CD14-positive monocyte (primary cell): ENCODE measurements around the gene GPR156. TPM values are rescaled to one million over a fixed set of nuclear protein-coding genes. Genes with fewer than 3 reads are reported as not detected.

Experiments used
- DNase-seq, 3 donors: peaks; one replicate each; pipeline ENCODE4 v3.0.0-alpha.2; 2011 to 2022
- H2AFZ ChIP-seq: 2 replicates; pipeline ENCODE4 v1.6.0; 2012; ENCODE audit warnings: mild to moderate bottlenecking, low read depth, low read length, inconsistent platforms; ENCODE audit not compliant: insufficient read depth, poor library complexity, severe bottlenecking
- H3K27ac ChIP-seq, 2 donors: 1 replicate in 1 of 2; 2 replicates in 1 of 2; pipeline ENCODE4 v1.5.1; 2012 to 2013; ENCODE audit warnings: low read length in 2 of 2, control low read depth in 1 of 2, inconsistent platforms in 1 of 2, low read depth in 1 of 2, mild to moderate bottlenecking in 1 of 2
- H3K27me3 ChIP-seq, 2 donors: one replicate each; pipeline versions ENCODE4 v1.6.0 to v1.6.1; 2011 to 2013; ENCODE audit warnings: low read length in 2 of 2; ENCODE audit not compliant: control insufficient read depth in 2 of 2, insufficient read depth in 2 of 2
- H3K36me3 ChIP-seq, 2 donors: replicated peaks in 1 of 2; 1 replicate in 1 of 2; 2 replicates in 1 of 2; pipeline versions ENCODE4 v1.5.1 to v1.6.1; 2012 to 2013; ENCODE audit warnings: low read length in 2 of 2, control low read depth in 1 of 2, inconsistent platforms in 1 of 2, mild to moderate bottlenecking in 1 of 2; ENCODE audit not compliant: insufficient read depth in 2 of 2, control insufficient read depth in 1 of 2
- H3K4me1 ChIP-seq, 2 donors: 1 replicate in 1 of 2; 2 replicates in 1 of 2; pipeline versions ENCODE4 v1.5.1 to v1.6.1; 2012 to 2013; ENCODE audit warnings: low read length in 2 of 2, control low read depth in 1 of 2, inconsistent platforms in 1 of 2, mild to moderate bottlenecking in 1 of 2, moderate library complexity in 1 of 2; ENCODE audit not compliant: insufficient read depth in 2 of 2, control insufficient read depth in 1 of 2
- H3K4me2 ChIP-seq: replicated peaks from 2 replicates; pipeline ENCODE3; 2012; ENCODE audit warnings: low read length, moderate library complexity, mild to moderate bottlenecking; ENCODE audit not compliant: poor library complexity, severe bottlenecking; ENCODE audit errors: extremely low read depth
- H3K4me3 ChIP-seq, 3 experiments: fragments of 200-600 bp in 1 of 3; sonication (generic) in 1 of 3; replicated peaks in 1 of 3; 1 replicate in 2 of 3; 2 replicates in 1 of 3; pipeline ENCODE4 v1.5.1; 2011 to 2013; ENCODE audit warnings: low read length in 3 of 3, mild to moderate bottlenecking in 3 of 3, control low read depth in 2 of 3, low read depth in 2 of 3, inconsistent platforms in 1 of 3, moderate library complexity in 1 of 3
- H3K79me2 ChIP-seq: 2 replicates; pipeline ENCODE4 v1.6.0; 2012; ENCODE audit warnings: mild to moderate bottlenecking, control low read depth, inconsistent platforms, low read length, moderate library complexity; ENCODE audit not compliant: insufficient read depth
- H3K9ac ChIP-seq: 2 replicates; pipeline ENCODE4 v1.6.0; 2017; ENCODE audit warnings: low read length, mild to moderate bottlenecking; ENCODE audit not compliant: insufficient read depth, poor library complexity, severe bottlenecking
- H3K9me3 ChIP-seq, 2 donors: replicated peaks in 1 of 2; 1 replicate in 1 of 2; 2 replicates in 1 of 2; pipeline versions ENCODE4 v1.5.1 to v1.6.1; 2012 to 2013; ENCODE audit warnings: low read length in 2 of 2, control low read depth in 1 of 2; ENCODE audit not compliant: control insufficient read depth in 1 of 2, insufficient read depth in 1 of 2
- H4K20me1 ChIP-seq: 2 replicates; pipeline ENCODE4 v1.6.0; 2012; ENCODE audit warnings: mild to moderate bottlenecking, low read length, control low read depth, moderate library complexity; ENCODE audit not compliant: insufficient read depth
- H3K27ac Mint-ChIP-seq, 7 donors: one replicate each; pipeline ENCODE4 v1.8.0; 2020; ENCODE audit warnings: mild to moderate bottlenecking in 7 of 7, mixed read lengths in 7 of 7, moderate library complexity in 6 of 7, inconsistent platforms in 2 of 7
- H3K27me3 Mint-ChIP-seq, 3 donors: one replicate each; pipeline ENCODE4 v1.8.0; 2021 to 2022; ENCODE audit warnings: low read depth in 3 of 3, mild to moderate bottlenecking in 3 of 3, mixed read lengths in 3 of 3, moderate library complexity in 3 of 3, inconsistent platforms in 1 of 3
- H3K36me3 Mint-ChIP-seq, 2 donors: one replicate each; pipeline ENCODE4 v1.8.0; 2020; ENCODE audit warnings: mixed read lengths in 2 of 2, inconsistent platforms in 1 of 2, mild to moderate bottlenecking in 1 of 2
- H3K4me1 Mint-ChIP-seq: one replicate; pipeline ENCODE4 v1.8.0; 2020; ENCODE audit warnings: mild to moderate bottlenecking, mixed read lengths
- H3K4me3 Mint-ChIP-seq, 2 donors: one replicate each; pipeline ENCODE4 v1.8.0; 2020; ENCODE audit warnings: mild to moderate bottlenecking in 2 of 2, mixed read lengths in 2 of 2, moderate library complexity in 1 of 2
- H3K9me3 Mint-ChIP-seq, 7 donors: one replicate each; pipeline ENCODE4 v1.8.0; 2020 to 2022; ENCODE audit warnings: mixed read lengths in 7 of 7, mild to moderate bottlenecking in 6 of 7, moderate library complexity in 6 of 7, inconsistent platforms in 2 of 7
- CTCF ChIP-seq: fragments of 200-600 bp; IDR thresholded peaks from one replicate; pipeline ENCODE4 v1.8.0; 2022; ENCODE audit warnings: antibody characterized with exemption, mild to moderate bottlenecking
- WGBS: methylation state at CpG from one replicate; pipeline ENCODE4 v1.1.5; 2013; ENCODE audit warnings: missing lambda C conversion rate; ENCODE audit not compliant: insufficient coverage; 5-methylcytosine and 5-hydroxymethylcytosine counted together
- intact Hi-C, 2 donors: fragments of 100-400 bp; cut with micrococcal nuclease; formaldehyde crosslinking; loops; one replicate each; pipeline versions ENCODE4 v1.15.0 to v1.15.1; 2023
- polyA plus RNA-seq, 3 donors: library from polyadenylated mRNA; depleted of rRNA in 1 of 3; unstranded in 2 of 3; stranded (reverse) in 1 of 3; fragments of 300-500 nt in 2 of 3; fragments of >200 nt in 1 of 3; fragmentation: Illumina TruSeq in 2 of 3; gene quantifications; 1 replicate in 2 of 3; 2 replicates in 1 of 3; pipeline ENCODE4 v1.2.3, GENCODE V29; 2012 to 2021

Gene GPR156
- polyA plus RNA-seq, 3 donors = not detected

- intact Hi-C loops = loop anchor here in 1 of 2 donors (5.0 to 10.0 kb wide), 2 partner anchors 172 to 549 kb away; no protein-coding TSS in a partner anchor
- Mint-ChIP-seq H3K27ac (no peak overlapping the region), H3K4me3 (no peak overlapping the region), H3K9me3 (no peaks in the 10 kb centered on the region), H3K4me1 (peaks cover 2% of the 10 kb centered on the region), H3K27me3 (peaks cover 0 to 4% (median 2%) of the 10 kb centered on the region in 3 donors), H3K36me3 (no peaks in the 10 kb centered on the region)
- Histone ChIP-seq H4K20me1 (no peaks in the 10 kb centered on the region), H3K9ac (no peak overlapping the region), H3K4me2 (no peak overlapping the region), H3K9me3 (no peaks in the 10 kb centered on the region), H3K79me2 (no peaks in the 10 kb centered on the region), H3K4me1 (no peaks in the 10 kb centered on the region), H3K4me3 (no peak overlapping the region), H3K27me3 (peaks cover 2% of the 10 kb centered on the region in 2 donors), H3K36me3 (no peaks in the 10 kb centered on the region), H3K27ac (no peak overlapping the region), H2AFZ (no peak overlapping the region)
- no peak for TF ChIP-seq CTCF
- no peak for DNase-seq
Observed at GRCh38 chr3:120245386-120245785, 39.6 kb downstream of the GPR156 start.

DNA sequence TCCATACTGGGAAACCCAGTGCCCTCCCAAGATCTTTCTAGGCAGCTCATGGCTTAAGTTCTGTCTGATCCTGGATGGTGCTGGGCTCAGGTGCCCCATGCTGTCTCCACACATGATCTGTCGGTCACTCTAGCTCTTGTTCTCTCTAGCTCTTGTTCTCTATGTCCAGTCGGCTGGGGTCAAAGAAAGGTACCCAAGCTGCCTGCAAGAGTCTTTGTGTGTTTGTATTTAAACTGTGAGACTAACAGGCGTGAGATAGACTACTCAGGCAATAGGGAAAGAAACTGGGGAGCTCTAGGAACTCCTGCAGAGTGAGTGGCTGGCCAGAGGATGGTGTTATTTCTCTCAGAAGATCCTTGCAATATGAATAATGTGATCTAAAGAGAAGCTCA is 40.2 kb downstream of the GPR156 start:
- no peak overlapping the region for H3K9ac ChIP-seq
- Mint-ChIP-seq H3K9me3 (no peaks in the 10 kb centered on the region), H3K36me3 (no peaks in the 10 kb centered on the region), H3K27ac (no peak overlapping the region), H3K27me3 (peaks cover 0 to 4% (median 2%) of the 10 kb centered on the region in 3 donors), H3K4me3 (no peak overlapping the region), H3K4me1 (peaks cover 2% of the 10 kb centered on the region)
- no peak overlapping the region for H3K27ac ChIP-seq
- intact Hi-C loops = loop anchor here in 1 of 2 donors (5.0 to 10.0 kb wide), 2 partner anchors 172 to 550 kb away; no protein-coding TSS in a partner anchor
- 100% methylated on average over 1 of the region's 3 CpGs for WGBS
- no peak for DNase-seq
- H3K4me1 ChIP-seq = no peaks in the 10 kb centered on the region
- H4K20me1 ChIP-seq = no peaks in the 10 kb centered on the region
- H3K4me2 ChIP-seq = no peak overlapping the region
- H3K9me3 ChIP-seq = no peaks in the 10 kb centered on the region
- no peak overlapping the region for H2AFZ ChIP-seq
- no peak for TF ChIP-seq CTCF
- peaks cover 2% of the 10 kb centered on the region in 2 donors for H3K27me3 ChIP-seq
- no peak overlapping the region for H3K4me3 ChIP-seq
- H3K36me3 ChIP-seq = no peaks in the 10 kb centered on the region
- H3K79me2 ChIP-seq = no peaks in the 10 kb centered on the region
